ENCODE data around the gene NPAS3.

The NPAS3 gene

DNA sequence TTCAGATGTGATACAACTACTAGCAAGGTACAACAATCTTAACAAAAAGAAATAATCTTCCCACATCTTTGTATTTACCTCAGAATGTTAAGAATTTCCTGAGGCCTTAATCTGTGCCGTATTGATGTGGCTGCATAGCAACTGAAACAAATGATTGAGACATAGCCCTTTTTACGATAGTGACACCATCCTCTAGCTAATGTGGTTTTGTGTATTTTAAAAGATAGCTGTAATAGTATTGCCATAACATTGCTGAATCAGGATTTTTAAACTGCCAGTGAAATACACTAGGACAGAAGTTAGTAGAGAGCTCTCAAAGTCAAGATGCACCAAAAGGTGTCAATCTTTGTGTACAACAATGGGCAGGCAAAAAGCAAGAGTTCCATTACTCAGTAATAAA is 11.9 kb downstream of the NPAS3 start:
- no peak for TF ChIP-seq FOXP2 (optimal IDR thresholded peaks at IDR 0.05; ENCODE audit: borderline replicate concordance, extremely low read depth, extremely low read length, insufficient read depth)
- TF ChIP-seq, protein P1, sequence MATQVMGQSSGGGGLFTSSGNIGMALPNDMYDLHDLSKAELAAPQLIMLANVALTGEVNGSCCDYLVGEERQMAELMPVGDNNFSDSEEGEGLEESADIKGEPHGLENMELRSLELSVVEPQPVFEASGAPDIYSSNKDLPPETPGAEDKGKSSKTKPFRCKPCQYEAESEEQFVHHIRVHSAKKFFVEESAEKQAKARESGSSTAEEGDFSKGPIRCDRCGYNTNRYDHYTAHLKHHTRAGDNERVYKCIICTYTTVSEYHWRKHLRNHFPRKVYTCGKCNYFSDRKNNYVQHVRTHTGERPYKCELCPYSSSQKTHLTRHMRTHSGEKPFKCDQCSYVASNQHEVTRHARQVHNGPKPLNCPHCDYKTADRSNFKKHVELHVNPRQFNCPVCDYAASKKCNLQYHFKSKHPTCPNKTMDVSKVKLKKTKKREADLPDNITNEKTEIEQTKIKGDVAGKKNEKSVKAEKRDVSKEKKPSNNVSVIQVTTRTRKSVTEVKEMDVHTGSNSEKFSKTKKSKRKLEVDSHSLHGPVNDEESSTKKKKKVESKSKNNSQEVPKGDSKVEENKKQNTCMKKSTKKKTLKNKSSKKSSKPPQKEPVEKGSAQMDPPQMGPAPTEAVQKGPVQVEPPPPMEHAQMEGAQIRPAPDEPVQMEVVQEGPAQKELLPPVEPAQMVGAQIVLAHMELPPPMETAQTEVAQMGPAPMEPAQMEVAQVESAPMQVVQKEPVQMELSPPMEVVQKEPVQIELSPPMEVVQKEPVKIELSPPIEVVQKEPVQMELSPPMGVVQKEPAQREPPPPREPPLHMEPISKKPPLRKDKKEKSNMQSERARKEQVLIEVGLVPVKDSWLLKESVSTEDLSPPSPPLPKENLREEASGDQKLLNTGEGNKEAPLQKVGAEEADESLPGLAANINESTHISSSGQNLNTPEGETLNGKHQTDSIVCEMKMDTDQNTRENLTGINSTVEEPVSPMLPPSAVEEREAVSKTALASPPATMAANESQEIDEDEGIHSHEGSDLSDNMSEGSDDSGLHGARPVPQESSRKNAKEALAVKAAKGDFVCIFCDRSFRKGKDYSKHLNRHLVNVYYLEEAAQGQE (IDR thresholded peaks at IDR 0.05; ENCODE audit: insufficient read depth in 1 of 2, low read depth in 2 of 2, low read length in 2 of 2), result no peak
- TF ChIP-seq TAF1 (IDR thresholded peaks at IDR 0.05; ENCODE audit: borderline replicate concordance, insufficient read depth, low read length), result no peak
- TF ChIP-seq POLR2AphosphoS5 (IDR thresholded peaks at IDR 0.05; ENCODE audit: low read depth, low read length), result no peak
- no peak for TF ChIP-seq SIN3A (IDR thresholded peaks at IDR 0.05; ENCODE audit: borderline replicate concordance, insufficient read depth, low read length)

GRCh38 chr14:32967421-32967820 is 28.7 kb downstream of the NPAS3 start:
- no peak for TF ChIP-seq SIN3A (IDR thresholded peaks at IDR 0.05; ENCODE audit: borderline replicate concordance, insufficient read depth, low read length)
- TF ChIP-seq, protein P1 (IDR thresholded peaks at IDR 0.05; ENCODE audit: insufficient read depth in 1 of 2, low read depth in 2 of 2, low read length in 2 of 2), result no peak
- no peak for TF ChIP-seq POLR2AphosphoS5 (IDR thresholded peaks at IDR 0.05; ENCODE audit: low read depth, low read length)
- no peak for TF ChIP-seq FOXP2 (optimal IDR thresholded peaks at IDR 0.05; ENCODE audit: borderline replicate concordance, extremely low read depth, extremely low read length, insufficient read depth)
- TF ChIP-seq TAF1 (IDR thresholded peaks at IDR 0.05; ENCODE audit: borderline replicate concordance, insufficient read depth, low read length), result no peak

- TF ChIP-seq POLR2AphosphoS5 (IDR thresholded peaks at IDR 0.05; ENCODE audit: low read depth, low read length) (no peak), TAF1 (IDR thresholded peaks at IDR 0.05; ENCODE audit: borderline replicate concordance, insufficient read depth, low read length) (no peak), SIN3A (IDR thresholded peaks at IDR 0.05; ENCODE audit: borderline replicate concordance, insufficient read depth, low read length) (no peak), FOXP2 (optimal IDR thresholded peaks at IDR 0.05; ENCODE audit: borderline replicate concordance, extremely low read depth, extremely low read length, insufficient read depth) (no peak)
- TF ChIP-seq, protein P1 (IDR thresholded peaks at IDR 0.05; ENCODE audit: insufficient read depth in 1 of 2, low read depth in 2 of 2, low read length in 2 of 2), result no peak
Observed at GRCh38 chr14:32968972-32969544, 30.4 kb downstream of the NPAS3 start.

DNA sequence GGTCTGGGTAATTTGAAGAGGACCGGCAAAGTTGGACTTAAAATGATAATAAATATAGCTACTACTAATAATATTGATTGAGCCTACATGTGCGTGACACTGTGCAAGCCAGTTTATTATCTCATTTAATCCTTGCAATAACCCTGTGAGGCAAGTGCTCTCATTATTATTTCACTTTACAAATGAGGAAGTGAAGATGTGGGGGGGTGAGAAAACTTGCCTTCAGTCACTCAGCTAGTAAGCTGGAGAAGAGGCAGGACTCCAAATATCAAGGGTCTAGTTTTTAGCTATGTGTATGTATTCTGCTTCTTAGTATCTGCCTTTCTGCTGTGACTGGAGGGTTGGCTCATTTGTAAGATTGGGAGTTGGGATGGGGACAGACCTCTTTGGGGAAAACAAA is 39.2 kb downstream of the NPAS3 start:
- TF ChIP-seq TAF1 (IDR thresholded peaks at IDR 0.05; ENCODE audit: borderline replicate concordance, insufficient read depth, low read length), result no peak

GRCh38 chr14:32978691-32979255 is 40.1 kb downstream of the NPAS3 start:
- TF ChIP-seq SIN3A (IDR thresholded peaks at IDR 0.05; ENCODE audit: borderline replicate concordance, insufficient read depth, low read length), result no peak

DNA sequence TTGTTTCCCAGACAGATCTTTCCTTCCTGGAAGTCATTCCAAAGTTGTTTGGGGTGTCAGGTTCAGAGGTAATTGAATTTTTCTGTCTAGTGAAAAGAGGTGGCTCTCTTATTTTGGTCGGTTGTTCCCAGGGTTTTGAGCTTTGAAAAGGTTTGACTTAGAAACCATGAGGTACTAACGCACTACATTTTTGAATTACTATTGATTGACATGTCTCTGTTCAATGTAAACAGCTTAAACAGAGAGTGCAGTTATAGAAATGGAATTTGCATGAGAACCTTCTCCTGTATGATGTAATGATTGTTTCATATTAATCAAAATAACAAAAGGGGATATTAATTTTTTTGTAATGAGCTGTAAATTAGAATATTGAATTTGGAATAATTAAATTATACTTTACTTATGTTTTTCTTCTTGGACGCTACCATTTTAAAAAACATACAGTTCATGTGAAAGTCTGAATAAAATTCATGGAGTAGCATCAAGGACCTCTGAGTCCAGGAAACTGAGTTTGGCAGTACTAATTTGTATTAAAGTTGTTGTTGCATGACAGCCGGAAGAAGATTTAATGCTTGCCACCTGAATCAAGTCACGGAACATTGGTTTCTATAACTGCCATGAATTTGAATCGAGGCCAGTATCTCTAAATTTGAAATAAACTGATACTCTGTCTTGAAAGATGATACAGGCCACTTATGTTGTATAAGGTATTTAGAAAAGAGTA is 41.7 kb downstream of the NPAS3 start:
- TF ChIP-seq TAF1 (IDR thresholded peaks at IDR 0.05; ENCODE audit: borderline replicate concordance, insufficient read depth, low read length) (no peak), FOXP2 (optimal IDR thresholded peaks at IDR 0.05; ENCODE audit: borderline replicate concordance, extremely low read depth, extremely low read length, insufficient read depth) (no peak), SIN3A (IDR thresholded peaks at IDR 0.05; ENCODE audit: borderline replicate concordance, insufficient read depth, low read length) (no peak), POLR2AphosphoS5 (IDR thresholded peaks at IDR 0.05; ENCODE audit: low read depth, low read length) (no peak)
- TF ChIP-seq, protein P1 (IDR thresholded peaks at IDR 0.05; ENCODE audit: insufficient read depth in 1 of 2, low read depth in 2 of 2, low read length in 2 of 2), result no peak

Data from PFSK-1 (cell line).